Natural killer cell (primary cell): ENCODE data around the gene LACTBL1. TPM values are rescaled to one million over a fixed set of nuclear protein-coding genes. Genes with fewer than 3 reads are reported as not detected.

Source experiments
- ATAC-seq, 3 donors: fragments of 150-1000 bp in 2 of 3; fragments of 200-7000 bp in 1 of 3; cut with Tn5 transposase; 1 replicate in 1 of 3; 2 replicates in 2 of 3; pipeline ENCODE4 v1.10.0; 2021; ENCODE audit warnings: mild to moderate bottlenecking in 2 of 3, moderate library complexity in 2 of 3
- DNase-seq, 2 donors: peaks; one replicate each; pipeline versions ENCODE4 v3.0.0 to v3.0.0-alpha.2; 2013 to 2021; ENCODE audit warnings: mixed read lengths in 1 of 2
- H3K27ac ChIP-seq: one replicate; pipeline ENCODE4 v1.5.1; 2013; ENCODE audit warnings: mild to moderate bottlenecking, low read length
- H3K27me3 ChIP-seq: one replicate; pipeline ENCODE4 v1.6.1; 2013; ENCODE audit warnings: low read length; ENCODE audit not compliant: control insufficient read depth, insufficient read depth
- H3K36me3 ChIP-seq: one replicate; pipeline ENCODE4 v1.6.1; 2013; ENCODE audit warnings: low read length; ENCODE audit not compliant: control insufficient read depth, insufficient read depth
- H3K4me1 ChIP-seq: one replicate; pipeline ENCODE4 v1.6.1; 2013; ENCODE audit warnings: low read length; ENCODE audit not compliant: control insufficient read depth, insufficient read depth
- H3K4me3 ChIP-seq: one replicate; pipeline ENCODE4 v1.5.1; 2013; ENCODE audit warnings: low read length
- H3K9me3 ChIP-seq: one replicate; pipeline ENCODE4 v1.6.1; 2013; ENCODE audit warnings: low read length; ENCODE audit not compliant: control insufficient read depth, insufficient read depth
- H3K27ac Mint-ChIP-seq, 2 donors: one replicate each; pipeline ENCODE4 v1.8.0; 2022; ENCODE audit warnings: mild to moderate bottlenecking in 2 of 2, mixed read lengths in 2 of 2, moderate library complexity in 1 of 2
- H3K27me3 Mint-ChIP-seq, 2 donors: one replicate each; pipeline ENCODE4 v1.8.0; 2022; ENCODE audit warnings: low read depth in 2 of 2, mixed read lengths in 2 of 2
- H3K36me3 Mint-ChIP-seq: one replicate; pipeline ENCODE4 v1.8.0; 2022; ENCODE audit warnings: mixed read lengths
- H3K4me1 Mint-ChIP-seq, 2 donors: one replicate each; pipeline ENCODE4 v1.8.0; 2022; ENCODE audit warnings: mixed read lengths in 2 of 2
- H3K4me3 Mint-ChIP-seq: one replicate; pipeline ENCODE4 v1.8.0; 2022; ENCODE audit warnings: mild to moderate bottlenecking, moderate library complexity, mixed read lengths
- H3K9me3 Mint-ChIP-seq, 2 donors: one replicate each; pipeline ENCODE4 v1.8.0; 2022; ENCODE audit warnings: mixed read lengths in 2 of 2
- CTCF ChIP-seq: fragments of 200-600 bp; IDR thresholded peaks from one replicate; pipeline ENCODE4 v1.8.0; 2022; ENCODE audit warnings: antibody characterized with exemption
- WGBS: methylation state at CpG from one replicate; pipeline ENCODE4 v1.1.7; 2013; ENCODE audit warnings: missing lambda C conversion rate; ENCODE audit not compliant: insufficient coverage; 5-methylcytosine and 5-hydroxymethylcytosine counted together
- intact Hi-C: fragments of 100-400 bp; cut with micrococcal nuclease; formaldehyde crosslinking; loops from one replicate; pipeline ENCODE4 v1.14.2; 2022
- total RNA-seq, 4 donors: library from RNA; stranded (reverse); fragments of 120-200 nt in 1 of 4; gene quantifications; one replicate each; pipeline versions ENCODE4 v1.2.3 to v1.2.4, GENCODE V29; 2013 to 2022

Gene LACTBL1
- total RNA-seq, 3 donors from 2014 or later (not counting 1 experiment from before 2014, with no cell fraction given), result not detected

GRCh38 chr1:22910286-22910685 lies 62.4 kb downstream of the LACTBL1 start:
- Mint-ChIP-seq H3K9me3 (no peaks in the 10 kb centered on the region), H3K36me3 (no peaks in the 10 kb centered on the region), H3K27ac (no peak overlapping the region), H3K27me3 (peaks cover under 1 to 3% of the 10 kb centered on the region in 2 donors), H3K4me1 (no peaks in the 10 kb centered on the region), H3K4me3 (no peak overlapping the region)
- Histone ChIP-seq H3K9me3 (no peaks in the 10 kb centered on the region), H3K27me3 (no peaks in the 10 kb centered on the region), H3K4me1 (no peaks in the 10 kb centered on the region), H3K27ac (no peak overlapping the region), H3K36me3 (no peaks in the 10 kb centered on the region), H3K4me3 (no peak overlapping the region)
- ATAC-seq (no peak), DNase-seq (no peak)
- TF ChIP-seq CTCF, result no peak
- intact Hi-C loops, result no loop called here
- 91% methylated on average over 12 of the region's 13 CpGs for WGBS

GRCh38 chr1:22908880-22909426 lies 63.7 kb downstream of the LACTBL1 start:
- H3K4me3 ChIP-seq, result no peak overlapping the region
- Mint-ChIP-seq H3K27me3 (no peaks in the 10 kb centered on the region), H3K9me3 (no peaks in the 10 kb centered on the region), H3K36me3 (no peaks in the 10 kb centered on the region), H3K4me3 (no peak overlapping the region), H3K27ac (no peak overlapping the region), H3K4me1 (no peaks in the 10 kb centered on the region)
- intact Hi-C loops, result no loop called here
- H3K4me1 ChIP-seq, result no peaks in the 10 kb centered on the region
- no peak for ATAC-seq
- H3K36me3 ChIP-seq, result no peaks in the 10 kb centered on the region
- no peak overlapping the region for H3K27ac ChIP-seq
- TF ChIP-seq CTCF, result no peak
- no peaks in the 10 kb centered on the region for H3K27me3 ChIP-seq
- no peaks in the 10 kb centered on the region for H3K9me3 ChIP-seq
- 91% methylated on average over 11 of the region's 11 CpGs for WGBS
- no peak for DNase-seq

- DNase-seq (no peak), ATAC-seq (no peak)
- H3K27ac Mint-ChIP-seq, result no peak overlapping the region
- no peak overlapping the region for H3K4me3 Mint-ChIP-seq
- Histone ChIP-seq H3K36me3 (no peaks in the 10 kb centered on the region), H3K4me1 (no peaks in the 10 kb centered on the region), H3K27ac (no peak overlapping the region), H3K4me3 (no peak overlapping the region), H3K27me3 (no peaks in the 10 kb centered on the region), H3K9me3 (no peaks in the 10 kb centered on the region)
- H3K36me3 Mint-ChIP-seq, result no peaks in the 10 kb centered on the region
- no peak for TF ChIP-seq CTCF
- peaks cover 0 to 6% of the 10 kb centered on the region in 2 donors for H3K27me3 Mint-ChIP-seq
- intact Hi-C loops, result no loop called here
- 63% methylated on average over 3 of the region's 3 CpGs for WGBS
- no peaks in the 10 kb centered on the region for H3K9me3 Mint-ChIP-seq
- H3K4me1 Mint-ChIP-seq, result no peaks in the 10 kb centered on the region
These were observed 65.1 kb downstream of the LACTBL1 start for GRCh38 chr1:22907528-22907927.

GRCh38 chr1:22906968-22907367 lies 65.7 kb downstream of the LACTBL1 start:
- 73% methylated on average over 2 of the region's 2 CpGs for WGBS
- Histone ChIP-seq H3K9me3 (no peaks in the 10 kb centered on the region), H3K27ac (no peak overlapping the region), H3K4me1 (no peaks in the 10 kb centered on the region), H3K4me3 (no peak overlapping the region), H3K27me3 (no peaks in the 10 kb centered on the region), H3K36me3 (no peaks in the 10 kb centered on the region)
- intact Hi-C loops, result no loop called here
- H3K4me1 Mint-ChIP-seq, result no peaks in the 10 kb centered on the region
- ATAC-seq, result no peak
- H3K36me3 Mint-ChIP-seq, result no peaks in the 10 kb centered on the region
- no peak for TF ChIP-seq CTCF
- H3K9me3 Mint-ChIP-seq, result no peaks in the 10 kb centered on the region
- H3K4me3 Mint-ChIP-seq, result no peak overlapping the region
- peaks cover 4 to 12% of the 10 kb centered on the region in 2 donors for H3K27me3 Mint-ChIP-seq
- no peak overlapping the region for H3K27ac Mint-ChIP-seq
- DNase-seq, result no peak
